ENCODE measurements around the gene TTLL9. TPM values are rescaled to one million over a fixed set of nuclear protein-coding genes. Genes with fewer than 3 reads are reported as not detected.

Gene TTLL9
- polyA plus RNA-seq, 1 donor from 2014 or later = 8.0 TPM

DNA sequence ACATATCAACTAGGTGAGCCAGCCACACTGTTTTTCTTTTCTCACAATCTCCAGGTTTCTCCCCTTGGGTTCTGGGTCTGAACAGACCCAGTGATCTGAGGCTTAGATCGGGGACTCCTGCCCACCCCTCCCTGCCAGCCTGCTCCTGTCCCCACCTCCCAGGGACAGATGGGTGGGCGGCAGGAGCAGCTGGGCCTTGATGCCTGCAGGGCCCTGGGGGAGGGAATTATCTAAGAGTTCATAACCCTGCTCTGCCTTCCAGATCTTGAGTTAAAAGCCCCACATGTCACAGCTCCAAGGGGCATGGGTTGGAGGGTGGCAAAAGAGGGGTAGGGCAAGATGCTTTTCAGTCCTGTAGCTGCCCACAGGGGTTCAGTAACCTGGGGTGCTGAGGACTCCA, 92.3 kb downstream of the TTLL9 start:
- no peaks in the 10 kb centered on the region for H3K9me2 ChIP-seq (ENCODE audit: insufficient read depth, low read length)
- H3F3A ChIP-seq (ENCODE audit: insufficient read depth, low read length, poor library complexity, severe bottlenecking) = peaks cover 8% of the 10 kb centered on the region
- H3K27me3 ChIP-seq (ENCODE audit: insufficient read depth, low read depth, low read length) = peaks cover 24% of the 10 kb centered on the region
- TF ChIP-seq SMC3 (conservative IDR thresholded peaks at IDR 0.05; ENCODE audit: poor library complexity) = no peak
- no peak for TF ChIP-seq EP300 (conservative IDR thresholded peaks at IDR 0.05; ENCODE audit: poor library complexity, severe bottlenecking)
- no peak for TF ChIP-seq TAF1 (IDR thresholded peaks at IDR 0.05; ENCODE audit: low read depth)
- TF ChIP-seq, protein P1, sequence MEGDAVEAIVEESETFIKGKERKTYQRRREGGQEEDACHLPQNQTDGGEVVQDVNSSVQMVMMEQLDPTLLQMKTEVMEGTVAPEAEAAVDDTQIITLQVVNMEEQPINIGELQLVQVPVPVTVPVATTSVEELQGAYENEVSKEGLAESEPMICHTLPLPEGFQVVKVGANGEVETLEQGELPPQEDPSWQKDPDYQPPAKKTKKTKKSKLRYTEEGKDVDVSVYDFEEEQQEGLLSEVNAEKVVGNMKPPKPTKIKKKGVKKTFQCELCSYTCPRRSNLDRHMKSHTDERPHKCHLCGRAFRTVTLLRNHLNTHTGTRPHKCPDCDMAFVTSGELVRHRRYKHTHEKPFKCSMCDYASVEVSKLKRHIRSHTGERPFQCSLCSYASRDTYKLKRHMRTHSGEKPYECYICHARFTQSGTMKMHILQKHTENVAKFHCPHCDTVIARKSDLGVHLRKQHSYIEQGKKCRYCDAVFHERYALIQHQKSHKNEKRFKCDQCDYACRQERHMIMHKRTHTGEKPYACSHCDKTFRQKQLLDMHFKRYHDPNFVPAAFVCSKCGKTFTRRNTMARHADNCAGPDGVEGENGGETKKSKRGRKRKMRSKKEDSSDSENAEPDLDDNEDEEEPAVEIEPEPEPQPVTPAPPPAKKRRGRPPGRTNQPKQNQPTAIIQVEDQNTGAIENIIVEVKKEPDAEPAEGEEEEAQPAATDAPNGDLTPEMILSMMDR (IDR thresholded peaks at IDR 0.05; ENCODE audit: poor library complexity, severe bottlenecking) = no peak
- TF ChIP-seq EZH2 (IDR thresholded peaks at IDR 0.05; ENCODE audit: borderline replicate concordance, insufficient read depth, low read length, poor library complexity, severe bottlenecking) = no peak
- no peak for TF ChIP-seq POLR2AphosphoS5 (IDR thresholded peaks at IDR 0.05)
- TF ChIP-seq, protein P2, sequence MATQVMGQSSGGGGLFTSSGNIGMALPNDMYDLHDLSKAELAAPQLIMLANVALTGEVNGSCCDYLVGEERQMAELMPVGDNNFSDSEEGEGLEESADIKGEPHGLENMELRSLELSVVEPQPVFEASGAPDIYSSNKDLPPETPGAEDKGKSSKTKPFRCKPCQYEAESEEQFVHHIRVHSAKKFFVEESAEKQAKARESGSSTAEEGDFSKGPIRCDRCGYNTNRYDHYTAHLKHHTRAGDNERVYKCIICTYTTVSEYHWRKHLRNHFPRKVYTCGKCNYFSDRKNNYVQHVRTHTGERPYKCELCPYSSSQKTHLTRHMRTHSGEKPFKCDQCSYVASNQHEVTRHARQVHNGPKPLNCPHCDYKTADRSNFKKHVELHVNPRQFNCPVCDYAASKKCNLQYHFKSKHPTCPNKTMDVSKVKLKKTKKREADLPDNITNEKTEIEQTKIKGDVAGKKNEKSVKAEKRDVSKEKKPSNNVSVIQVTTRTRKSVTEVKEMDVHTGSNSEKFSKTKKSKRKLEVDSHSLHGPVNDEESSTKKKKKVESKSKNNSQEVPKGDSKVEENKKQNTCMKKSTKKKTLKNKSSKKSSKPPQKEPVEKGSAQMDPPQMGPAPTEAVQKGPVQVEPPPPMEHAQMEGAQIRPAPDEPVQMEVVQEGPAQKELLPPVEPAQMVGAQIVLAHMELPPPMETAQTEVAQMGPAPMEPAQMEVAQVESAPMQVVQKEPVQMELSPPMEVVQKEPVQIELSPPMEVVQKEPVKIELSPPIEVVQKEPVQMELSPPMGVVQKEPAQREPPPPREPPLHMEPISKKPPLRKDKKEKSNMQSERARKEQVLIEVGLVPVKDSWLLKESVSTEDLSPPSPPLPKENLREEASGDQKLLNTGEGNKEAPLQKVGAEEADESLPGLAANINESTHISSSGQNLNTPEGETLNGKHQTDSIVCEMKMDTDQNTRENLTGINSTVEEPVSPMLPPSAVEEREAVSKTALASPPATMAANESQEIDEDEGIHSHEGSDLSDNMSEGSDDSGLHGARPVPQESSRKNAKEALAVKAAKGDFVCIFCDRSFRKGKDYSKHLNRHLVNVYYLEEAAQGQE (IDR thresholded peaks at IDR 0.05; ENCODE audit: borderline replicate concordance) = no peak
- no peak for TF ChIP-seq RAD21 (conservative IDR thresholded peaks at IDR 0.05)
- no peak for TF ChIP-seq MXI1 (conservative IDR thresholded peaks at IDR 0.05; ENCODE audit: poor library complexity, severe bottlenecking)
- H3K36me3 ChIP-seq (ENCODE audit: insufficient read depth, low read length) = no peaks in the 10 kb centered on the region
- peaks cover 9% of the 10 kb centered on the region for H3K79me2 ChIP-seq (replicated peaks; ENCODE audit: insufficient read depth, low read length)
- H3K27ac ChIP-seq (ENCODE audit: low read length) = no peak overlapping the region
- H3K4me2 ChIP-seq (ENCODE audit: low read length) = no peak overlapping the region
- no peaks in the 10 kb centered on the region for H4K20me1 ChIP-seq (ENCODE audit: insufficient read depth)
- no peak overlapping the region for H2AFZ ChIP-seq (ENCODE audit: low read depth, low read length)
- no peaks in the 10 kb centered on the region for H3K9me3 ChIP-seq (ENCODE audit: low read length)
- no peak overlapping the region for H3K9ac ChIP-seq (ENCODE audit: low read length)
- no peak overlapping the region for H3K4me3 ChIP-seq (ENCODE audit: low read length)

DNA sequence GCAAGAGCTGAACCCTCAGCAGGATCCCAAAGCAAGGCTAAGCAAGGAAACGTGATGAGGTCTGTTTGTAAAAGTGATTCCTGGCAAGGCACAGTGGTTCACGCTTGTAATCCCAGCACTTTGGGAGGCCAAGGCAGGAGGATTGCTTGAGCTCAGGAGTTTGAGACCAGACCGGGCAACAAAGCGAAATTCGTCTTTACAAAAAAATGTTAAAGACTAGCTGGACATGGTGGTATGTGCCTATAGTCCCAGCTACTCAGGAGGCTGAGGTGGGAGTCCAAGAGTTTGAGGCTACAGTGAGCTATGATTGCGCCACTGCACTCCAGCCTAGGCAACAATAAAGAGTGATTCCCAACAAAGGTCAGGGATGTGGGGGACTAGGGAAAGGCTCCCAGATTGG, 93.5 kb downstream of the TTLL9 start:
- Histone ChIP-seq H3K27me3 (ENCODE audit: insufficient read depth, low read depth, low read length) (peaks cover 24% of the 10 kb centered on the region), H2AFZ (ENCODE audit: low read depth, low read length) (no peak overlapping the region)

More for the DNA sequence above, 93.5 kb downstream of the TTLL9 start:
- TF ChIP-seq, protein P1 (IDR thresholded peaks at IDR 0.05; ENCODE audit: poor library complexity, severe bottlenecking) = no peak
- no peak for TF ChIP-seq EZH2 (IDR thresholded peaks at IDR 0.05; ENCODE audit: borderline replicate concordance, insufficient read depth, low read length, poor library complexity, severe bottlenecking)
- TF ChIP-seq RAD21 (conservative IDR thresholded peaks at IDR 0.05) = no peak
- no peak for TF ChIP-seq MXI1 (conservative IDR thresholded peaks at IDR 0.05; ENCODE audit: poor library complexity, severe bottlenecking)
- no peak for TF ChIP-seq POLR2AphosphoS5 (IDR thresholded peaks at IDR 0.05)
- TF ChIP-seq EP300 (conservative IDR thresholded peaks at IDR 0.05; ENCODE audit: poor library complexity, severe bottlenecking) = no peak
- TF ChIP-seq SMC3 (conservative IDR thresholded peaks at IDR 0.05; ENCODE audit: poor library complexity) = no peak
- TF ChIP-seq TAF1 (IDR thresholded peaks at IDR 0.05; ENCODE audit: low read depth) = no peak
- TF ChIP-seq, protein P2 (IDR thresholded peaks at IDR 0.05; ENCODE audit: borderline replicate concordance) = no peak
- H3K9ac ChIP-seq (ENCODE audit: low read length) = no peak overlapping the region
- H3K4me3 ChIP-seq (ENCODE audit: low read length) = no peak overlapping the region
- H3K79me2 ChIP-seq (replicated peaks; ENCODE audit: insufficient read depth, low read length) = peaks cover 12% of the 10 kb centered on the region
- no peaks in the 10 kb centered on the region for H3K36me3 ChIP-seq (ENCODE audit: insufficient read depth, low read length)
- H4K20me1 ChIP-seq (ENCODE audit: insufficient read depth) = no peaks in the 10 kb centered on the region
- H3K27ac ChIP-seq (ENCODE audit: low read length) = no peak overlapping the region
- H3K9me2 ChIP-seq (ENCODE audit: insufficient read depth, low read length) = no peaks in the 10 kb centered on the region
- peaks cover 8% of the 10 kb centered on the region for H3F3A ChIP-seq (ENCODE audit: insufficient read depth, low read length, poor library complexity, severe bottlenecking)
- no peaks in the 10 kb centered on the region for H3K9me3 ChIP-seq (ENCODE audit: low read length)
- H3K4me2 ChIP-seq (ENCODE audit: low read length) = no peak overlapping the region

All from neural cell (in vitro differentiated cells).